H4 (cell line): ENCODE measurements around the gene AMN. TPM values are rescaled to one million over a fixed set of nuclear protein-coding genes. Genes with fewer than 3 reads are reported as not detected.

ENCODE experiments used
- DNase-seq: peaks from one replicate; pipeline ENCODE4 v3.0.0-alpha.2; 2015; ENCODE audit warnings: low spot score
- total RNA-seq: library from RNA; depleted of rRNA; stranded (reverse); fragments of >200 nt; shearing (Covaris generic); gene quantifications from 2 replicates; pipeline ENCODE4 v1.2.3, GENCODE V29; 2014

AMN gene
- total RNA-seq, 1 experiment from 2014 or later, result not detected

DNA sequence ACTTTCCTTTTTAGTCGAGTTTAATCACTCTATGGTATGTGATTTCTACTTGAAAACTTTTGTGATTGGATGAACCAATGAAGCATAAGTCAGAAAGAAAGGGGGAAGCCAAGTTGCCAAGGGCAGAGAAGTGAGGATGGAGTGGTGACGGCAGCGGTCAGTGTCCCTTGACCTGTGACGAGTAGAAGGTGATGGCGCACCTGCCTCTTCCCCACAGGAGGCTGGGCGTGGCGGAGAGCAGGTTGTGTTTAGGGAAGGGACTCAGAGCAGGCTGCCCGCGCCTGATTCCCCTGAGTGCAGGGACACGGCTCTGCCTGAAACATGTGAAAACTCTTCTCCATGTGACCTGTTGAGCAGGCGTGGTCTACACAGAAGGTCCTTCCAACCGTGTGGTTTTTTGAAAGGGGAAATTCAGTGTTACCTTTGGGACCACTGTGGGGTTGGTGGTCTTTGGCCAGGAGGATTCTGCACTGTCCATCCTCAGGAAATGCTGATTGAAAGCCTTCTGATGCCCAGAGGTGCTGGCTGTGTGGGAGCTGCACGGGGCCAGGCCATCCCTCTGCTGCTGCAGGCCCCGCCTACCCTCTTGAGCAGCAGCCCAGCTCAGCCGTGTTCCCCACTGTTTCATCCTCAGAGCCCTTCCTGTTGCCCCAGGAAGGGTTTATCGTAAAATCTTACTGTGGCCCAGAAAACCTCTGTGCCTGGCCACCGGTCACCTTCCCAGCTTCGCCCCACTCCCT, 23.5 kb upstream of the AMN start:
- DNase-seq, result no peak

DNA sequence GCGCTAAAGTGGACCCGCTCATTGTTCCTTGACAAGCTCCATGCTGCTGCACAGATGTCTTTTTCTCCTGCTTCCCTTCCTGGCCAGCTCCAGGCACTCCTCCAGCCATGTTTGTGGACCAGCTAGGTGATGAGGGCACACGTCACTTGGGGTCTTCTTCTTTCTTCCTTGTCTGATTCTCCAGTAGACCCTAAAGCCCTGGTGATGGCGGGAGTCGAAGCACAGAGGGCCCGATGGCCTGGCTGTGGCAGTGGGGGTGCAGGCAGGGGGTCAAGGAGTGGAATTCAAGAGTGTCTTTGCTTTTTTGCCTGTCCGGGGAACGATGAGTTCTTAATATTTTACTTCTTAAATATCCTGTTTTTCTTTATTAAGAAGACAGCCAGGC, 23.0 kb upstream of the AMN start:
- no peak for DNase-seq

DNA sequence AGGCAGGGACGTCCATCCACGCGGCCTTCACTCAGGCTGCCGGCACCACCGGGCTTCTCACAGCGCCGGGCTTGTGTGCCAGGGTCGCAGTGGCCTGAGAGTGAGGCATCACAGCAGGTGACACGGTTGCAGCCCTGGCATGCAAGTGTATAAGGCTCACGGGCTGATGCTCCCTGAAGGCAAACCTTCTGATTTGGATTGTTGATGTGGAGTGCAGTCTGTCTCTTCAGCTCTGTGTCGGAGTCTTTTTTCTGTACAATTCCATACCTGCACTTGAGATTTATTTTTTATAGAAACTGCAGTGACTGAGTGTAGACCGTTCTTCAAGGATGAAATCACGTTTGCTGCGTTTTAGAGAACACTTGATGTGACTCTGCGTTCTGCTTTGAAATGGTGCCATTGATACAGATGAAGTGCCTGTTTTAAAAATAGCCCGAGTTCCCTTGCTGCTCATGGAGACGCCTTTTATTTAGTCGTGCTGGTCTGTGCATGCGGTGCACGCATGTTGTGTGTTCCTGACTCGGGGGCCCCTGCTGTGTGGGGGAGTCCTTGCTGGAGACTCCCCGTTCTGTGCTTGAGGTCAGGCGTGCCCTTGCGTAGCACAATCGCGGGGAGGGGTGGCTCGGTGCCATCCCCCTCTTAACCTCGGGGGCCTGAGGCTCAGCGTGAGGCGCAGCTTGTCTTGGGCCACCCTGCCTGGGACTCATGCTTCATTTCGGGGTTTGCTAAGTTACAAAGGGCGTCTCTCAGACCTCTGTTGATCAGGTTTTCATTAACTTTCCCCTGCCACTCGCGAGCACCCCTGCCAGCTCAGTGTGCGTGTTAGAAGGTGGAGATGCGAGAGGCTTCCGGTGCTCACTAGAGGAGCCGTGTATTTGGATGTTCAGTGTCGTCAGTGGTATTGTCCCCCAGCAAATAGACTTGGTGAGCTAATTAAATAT, 21.6 kb upstream of the AMN start:
- no peak for DNase-seq

DNA sequence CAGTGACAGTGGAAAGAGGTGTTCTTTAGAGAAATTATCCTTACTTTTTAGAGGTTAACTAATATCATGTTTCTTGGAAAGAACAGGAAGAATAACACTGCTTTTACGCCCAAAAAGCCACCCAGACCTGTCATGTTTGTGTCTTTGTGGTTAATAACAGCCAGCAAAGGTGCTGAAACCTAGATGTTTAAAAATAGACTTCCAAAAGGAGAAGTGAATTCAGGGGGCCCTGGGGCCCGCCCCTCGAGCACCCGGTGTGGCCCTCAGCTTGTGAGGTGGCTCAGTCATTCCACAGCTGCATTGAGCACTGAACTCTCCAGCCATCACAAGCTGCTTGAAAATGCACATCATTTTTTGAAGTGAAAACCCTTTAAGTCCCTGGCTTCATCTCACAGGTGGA, 20.8 kb upstream of the AMN start:
- no peak for DNase-seq

DNA sequence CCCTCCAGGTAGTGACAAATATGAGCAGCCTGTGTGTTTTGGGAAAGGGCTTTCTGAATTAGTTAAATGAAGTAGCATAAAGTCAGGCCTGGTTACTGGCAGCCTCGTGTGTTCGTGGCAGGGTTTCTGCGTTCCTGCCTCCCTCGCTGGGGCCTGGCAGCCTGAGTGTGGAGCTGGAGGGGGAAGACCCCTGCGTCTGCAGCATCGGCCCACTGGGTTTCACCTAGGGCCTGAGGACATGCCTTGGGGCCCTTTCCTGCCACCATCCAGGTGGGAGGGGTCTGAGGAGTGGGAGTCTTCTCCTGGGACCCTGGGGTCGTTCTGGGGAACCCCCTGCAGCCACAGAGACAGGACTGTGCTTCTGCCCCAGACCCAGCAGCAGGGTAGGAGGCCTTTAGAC, 20.4 kb upstream of the AMN start:
- DNase-seq, result no peak

DNA sequence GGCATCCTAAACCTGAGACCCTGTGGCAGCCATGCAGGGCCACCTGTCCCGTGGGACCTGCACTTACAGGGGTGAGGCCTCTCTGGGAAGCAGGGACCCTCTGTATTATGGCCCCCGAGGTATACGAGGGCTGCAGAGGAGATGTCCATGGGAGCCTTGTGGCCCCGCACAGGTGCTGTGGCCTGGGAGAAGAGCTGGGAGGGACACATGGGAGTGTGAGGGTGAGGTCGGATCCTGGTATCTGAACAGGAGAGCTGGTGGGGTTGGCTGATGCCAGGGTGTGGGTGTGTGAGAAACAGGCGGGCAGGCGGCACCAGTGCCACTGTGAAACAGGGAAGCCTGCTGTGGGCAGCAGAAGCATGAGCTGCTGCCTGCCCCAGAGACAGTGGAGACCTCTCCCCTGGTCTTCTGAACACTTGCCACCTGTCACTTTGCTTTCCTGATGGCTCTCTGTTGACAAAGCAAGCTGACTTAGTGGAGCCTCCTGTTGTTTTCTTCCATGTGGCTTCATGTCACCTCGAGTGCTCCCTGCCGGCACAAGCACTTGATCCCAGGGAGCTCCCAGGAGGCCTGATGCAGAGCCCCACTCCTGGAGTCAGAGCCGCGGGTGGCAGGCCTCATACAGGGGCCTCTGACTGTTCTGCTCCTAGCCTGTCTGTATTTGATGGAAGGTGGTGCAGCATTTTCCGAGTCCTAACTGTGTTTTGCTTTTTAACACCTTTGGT, 19.8 kb upstream of the AMN start:
- no peak for DNase-seq

DNA sequence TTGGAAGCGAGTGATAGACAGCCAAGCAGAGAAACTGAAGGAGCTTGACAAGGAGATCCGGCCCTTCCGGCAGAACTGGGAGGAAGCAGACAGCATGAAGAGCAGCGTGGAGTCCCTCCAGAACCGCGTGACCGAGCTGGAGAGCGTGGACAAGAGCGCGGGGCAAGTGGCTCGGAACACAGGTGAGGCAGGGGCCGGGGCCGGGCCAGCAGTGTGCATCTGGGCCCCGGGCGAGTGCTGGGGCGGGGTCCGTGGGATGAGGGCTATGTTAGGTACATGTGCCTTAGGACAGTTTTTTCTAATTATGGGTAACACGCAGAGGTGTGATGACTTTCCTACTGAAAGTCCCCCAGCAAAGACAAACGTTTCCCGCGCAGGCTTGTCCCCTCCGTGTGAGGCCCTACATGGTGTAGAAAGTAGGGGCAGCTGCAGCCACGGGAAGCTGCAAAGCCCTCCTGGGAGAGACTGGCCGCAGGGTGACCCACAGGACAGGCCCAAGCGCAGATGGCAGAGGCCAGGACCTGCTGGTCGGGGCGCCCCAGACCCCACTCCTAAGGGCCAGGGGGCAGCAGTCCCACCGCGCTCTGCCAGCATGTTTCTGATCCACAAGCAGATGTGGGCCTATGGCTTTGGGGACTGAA, 19.1 kb upstream of the AMN start:
- no peak for DNase-seq

DNA sequence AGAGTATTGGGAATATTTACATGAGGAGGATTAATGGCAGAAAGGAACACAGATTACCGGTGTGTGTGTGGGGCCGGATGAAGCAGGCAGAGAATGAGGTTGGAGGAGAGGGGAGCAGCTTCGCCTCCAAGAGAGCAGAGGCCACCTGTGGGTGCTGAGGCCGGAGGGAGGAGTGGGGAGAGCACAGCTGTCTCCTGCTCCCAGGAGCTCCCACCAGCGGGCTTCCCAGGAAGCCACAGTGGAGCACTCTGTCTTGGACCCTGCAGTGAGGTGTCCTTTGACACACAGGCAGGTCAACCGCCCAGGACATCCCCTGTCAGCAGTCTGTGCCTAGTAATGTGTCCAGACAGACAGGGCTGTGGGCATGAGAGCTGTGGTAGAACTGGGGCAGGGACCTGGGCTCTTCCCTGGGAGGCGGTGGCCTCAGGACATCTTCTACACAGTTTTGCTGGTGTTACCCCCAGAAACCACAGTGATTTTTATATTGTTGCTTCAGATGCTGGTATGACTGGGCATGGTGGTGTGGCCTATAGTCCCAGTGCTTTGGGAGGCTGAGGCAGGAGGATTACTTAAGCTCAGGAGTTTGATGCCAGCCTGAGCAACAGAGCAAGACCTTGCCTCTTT, 18.5 kb upstream of the AMN start:
- no peak for DNase-seq

DNA sequence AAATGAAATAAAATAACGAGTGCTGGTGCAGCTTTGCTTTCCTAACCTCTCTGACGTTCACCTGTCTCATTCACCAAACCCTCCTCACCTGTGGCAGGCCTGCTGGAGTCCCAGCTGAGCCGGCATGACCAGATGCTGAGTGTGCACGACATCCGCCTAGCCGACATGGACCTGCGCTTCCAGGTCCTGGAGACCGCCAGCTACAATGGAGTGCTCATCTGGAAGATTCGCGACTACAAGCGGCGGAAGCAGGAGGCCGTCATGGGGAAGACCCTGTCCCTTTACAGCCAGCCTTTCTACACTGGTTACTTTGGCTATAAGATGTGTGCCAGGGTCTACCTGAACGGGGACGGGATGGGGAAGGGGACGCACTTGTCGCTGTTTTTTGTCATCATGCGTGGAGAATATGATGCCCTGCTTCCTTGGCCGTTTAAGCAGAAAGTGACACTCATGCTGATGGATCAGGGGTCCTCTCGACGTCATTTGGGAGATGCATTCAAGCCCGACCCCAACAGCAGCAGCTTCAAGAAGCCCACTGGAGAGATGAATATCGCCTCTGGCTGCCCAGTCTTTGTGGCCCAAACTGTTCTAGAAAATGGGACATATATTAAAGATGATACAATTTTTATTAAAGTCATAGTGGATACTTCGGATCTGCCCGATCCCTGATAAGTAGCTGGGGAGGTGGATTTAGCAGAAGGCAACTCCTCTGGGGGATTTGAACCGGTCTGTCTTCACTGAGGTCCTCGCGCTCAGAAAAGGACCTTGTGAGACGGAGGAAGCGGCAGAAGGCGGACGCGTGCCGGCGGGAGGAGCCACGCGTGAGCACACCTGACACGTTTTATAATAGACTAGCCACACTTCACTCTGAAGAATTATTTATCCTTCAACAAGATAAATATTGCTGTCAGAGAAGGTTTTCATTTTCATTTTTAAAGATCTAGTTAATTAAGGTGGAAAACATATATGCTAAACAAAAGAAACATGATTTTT, 17.1 kb upstream of the AMN start:
- DNase-seq, result no peak

DNA sequence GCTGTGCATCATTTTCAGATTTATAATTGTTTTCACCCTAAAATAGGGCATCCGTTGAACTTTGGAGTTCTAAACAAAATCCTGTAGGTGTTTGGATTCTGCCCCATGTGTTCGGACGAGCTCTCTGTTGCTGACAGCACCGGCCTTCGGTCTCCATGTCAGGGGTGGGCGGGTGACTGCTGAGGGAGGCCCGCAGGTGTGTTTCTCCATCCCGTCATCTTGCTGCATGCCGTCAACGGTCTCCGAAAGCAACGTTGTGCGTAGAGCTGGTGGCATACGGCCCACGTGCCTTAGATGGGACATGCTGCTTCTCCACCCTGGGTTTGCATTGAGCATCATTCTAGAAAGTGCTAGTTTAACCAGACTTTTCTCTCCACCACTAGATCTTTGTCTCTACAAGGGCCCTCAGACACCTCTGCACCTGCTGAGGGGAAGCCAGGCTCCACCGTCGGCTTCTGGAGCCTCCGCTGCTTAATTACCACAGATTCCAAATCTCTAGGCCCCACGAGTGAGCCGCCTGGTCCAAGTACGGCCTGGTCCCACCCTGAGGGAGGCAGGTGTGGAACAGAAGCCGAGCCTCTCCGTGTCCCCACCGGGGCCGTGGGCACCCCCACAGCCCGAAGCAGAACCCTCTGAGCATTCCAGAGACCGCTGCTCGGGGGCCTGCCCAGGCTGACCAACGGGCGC, 15.7 kb upstream of the AMN start:
- DNase-seq, result no peak

DNA sequence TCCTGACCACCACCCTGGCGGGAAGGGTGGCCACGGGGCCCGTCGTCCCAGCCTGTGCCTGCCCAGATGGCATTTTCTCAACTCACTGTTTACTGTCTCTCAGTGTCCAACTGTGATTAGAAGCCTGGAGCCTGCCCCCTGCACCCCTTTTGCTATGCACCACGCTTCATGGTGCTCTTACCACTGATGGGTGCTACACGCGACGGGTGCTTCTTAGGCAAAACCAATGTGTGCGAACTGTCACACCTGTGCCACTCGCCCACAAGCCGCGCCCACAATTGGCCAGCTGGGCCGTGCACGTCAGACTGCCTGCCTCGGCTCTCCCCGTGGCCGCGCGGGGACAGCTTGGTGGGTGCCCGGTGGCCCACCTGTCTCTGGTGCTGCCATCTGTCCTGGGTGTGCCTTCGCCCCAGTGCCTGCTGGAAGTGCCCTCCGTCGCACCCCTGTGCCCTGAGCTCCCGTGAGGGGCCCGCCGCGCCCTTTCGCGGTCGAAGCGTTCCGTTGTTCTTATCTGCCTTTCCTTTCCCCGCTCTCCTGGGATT, 15.1 kb upstream of the AMN start:
- DNase-seq, result no peak

DNA sequence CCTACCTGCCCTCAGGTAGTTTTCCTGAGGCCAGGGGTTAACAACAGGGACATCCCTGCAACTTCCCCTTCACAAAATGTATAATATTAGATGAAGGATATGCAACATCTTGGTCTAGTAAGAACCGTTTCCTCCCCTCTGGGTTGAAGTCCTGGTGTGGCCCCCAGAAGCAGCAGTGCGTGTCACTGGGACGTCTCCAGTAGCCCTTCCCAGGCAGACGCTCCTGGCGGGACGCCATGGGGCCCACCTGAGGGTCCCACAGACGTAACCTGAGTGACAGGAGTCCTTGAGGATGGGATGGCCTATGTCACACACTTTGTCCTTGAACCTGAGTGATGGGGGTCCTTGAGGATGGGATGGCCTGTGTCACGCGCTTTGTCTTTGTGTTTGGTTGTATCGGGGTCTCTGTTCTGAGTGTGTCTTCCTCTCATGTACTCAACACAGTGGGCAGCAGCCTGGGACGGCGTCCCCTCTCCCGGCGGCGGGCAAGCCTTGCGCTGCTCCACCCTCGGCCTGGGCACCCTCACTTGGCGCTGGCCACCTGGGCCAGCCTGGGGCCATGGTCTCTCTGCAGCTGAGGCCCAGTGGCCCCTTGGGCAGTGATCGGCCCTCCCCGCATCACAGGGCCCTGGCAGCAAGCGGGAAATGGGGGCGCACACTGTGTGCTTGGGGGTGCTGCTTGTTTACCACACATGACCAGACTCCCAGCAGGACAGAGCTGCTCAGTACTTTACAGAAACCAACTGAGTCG, 14.3 kb upstream of the AMN start:
- DNase-seq, result no peak

DNA sequence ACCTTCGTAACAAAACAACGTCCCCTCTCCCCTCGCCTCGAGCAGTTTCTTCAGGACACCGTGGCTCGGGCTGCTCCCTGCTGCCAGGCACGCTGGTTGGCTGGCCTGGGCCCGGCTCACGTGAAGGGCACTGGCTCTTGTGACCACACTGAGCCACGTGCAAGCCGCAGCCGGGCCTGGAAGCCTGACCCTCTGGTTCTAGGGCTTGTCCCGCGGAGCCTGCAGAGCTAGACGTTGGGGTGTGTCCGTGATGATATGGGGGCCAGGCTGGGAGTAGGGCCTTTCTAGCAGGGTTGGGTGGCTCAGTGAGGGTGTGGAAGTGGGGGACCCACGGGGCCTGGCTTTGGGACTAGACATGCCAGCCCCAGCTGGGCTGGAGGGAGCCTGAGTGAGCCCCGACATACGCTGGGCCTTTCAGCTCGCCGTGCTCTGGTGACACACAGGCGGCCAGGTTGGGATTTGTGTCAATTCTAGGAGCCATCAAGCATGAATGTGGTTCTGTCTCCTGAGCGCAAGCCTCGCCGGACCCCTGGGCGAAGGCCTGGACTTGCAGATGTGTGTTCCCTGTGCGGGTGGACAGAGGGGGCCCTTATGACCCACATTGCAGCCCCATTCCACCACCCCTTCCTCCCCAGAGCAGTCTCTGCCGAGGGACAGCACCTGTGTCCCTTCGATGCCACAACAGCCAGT, 13.6 kb upstream of the AMN start:
- DNase-seq, result no peak

DNA sequence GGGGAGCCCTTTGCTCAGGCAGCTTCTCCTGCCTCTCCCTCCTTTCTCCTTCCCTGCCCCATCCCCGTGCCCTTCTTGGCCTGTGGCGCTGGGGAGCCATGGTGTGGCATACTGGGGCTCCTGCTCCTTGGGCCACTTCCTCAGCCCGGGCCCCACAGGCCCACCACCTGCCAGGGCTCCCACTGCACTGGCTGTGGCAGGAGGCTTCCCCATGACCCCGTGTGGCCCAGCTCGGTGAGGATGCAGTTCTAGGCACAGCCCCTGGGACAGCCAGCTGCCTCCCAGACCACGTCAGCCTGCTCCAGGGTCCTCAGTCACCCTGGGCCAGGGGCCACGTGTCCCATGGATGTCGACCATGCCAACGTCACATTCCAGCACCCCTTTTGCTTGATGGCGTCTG, 13.0 kb upstream of the AMN start:
- no peak for DNase-seq

DNA sequence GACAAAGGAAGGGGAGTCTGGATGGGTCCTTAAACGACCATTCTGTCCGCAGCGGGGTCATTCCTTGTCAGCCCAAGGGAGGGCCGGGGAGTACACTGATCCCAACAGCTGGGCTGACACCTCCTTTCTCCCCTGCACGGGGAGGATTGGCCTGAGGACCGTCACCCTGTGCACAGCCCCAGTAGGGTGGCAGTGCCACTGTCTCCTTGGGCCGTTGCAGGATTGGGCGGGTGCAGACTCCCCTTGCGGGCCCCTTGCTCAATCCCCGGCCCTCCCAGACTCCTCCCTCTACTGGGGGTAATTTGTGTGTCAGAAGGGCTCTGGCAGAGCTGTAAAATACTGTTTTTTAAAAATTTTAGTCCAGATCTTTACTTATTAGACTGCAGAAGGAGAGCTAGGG, 12.6 kb upstream of the AMN start:
- no peak for DNase-seq

DNA sequence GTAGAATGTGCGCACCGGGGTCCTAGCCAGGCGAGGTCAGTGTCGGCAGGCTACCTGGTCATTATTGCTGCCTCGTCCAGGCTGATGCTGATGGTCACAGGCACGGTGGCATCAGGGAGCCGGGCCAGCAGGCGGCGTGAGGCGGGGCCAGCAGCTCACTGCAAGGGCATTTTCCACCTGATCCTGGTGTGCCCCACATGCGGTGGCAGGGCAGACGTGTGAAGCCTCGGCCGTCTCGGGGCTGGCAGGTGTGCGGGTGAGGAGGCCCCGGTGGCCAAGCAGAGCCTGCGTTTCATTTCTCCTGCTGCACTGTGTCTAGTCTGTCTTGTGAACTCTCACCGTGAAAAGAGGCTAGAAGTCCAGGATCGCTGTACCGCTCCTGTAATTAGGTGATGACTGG, 12.0 kb upstream of the AMN start:
- no peak for DNase-seq

DNA sequence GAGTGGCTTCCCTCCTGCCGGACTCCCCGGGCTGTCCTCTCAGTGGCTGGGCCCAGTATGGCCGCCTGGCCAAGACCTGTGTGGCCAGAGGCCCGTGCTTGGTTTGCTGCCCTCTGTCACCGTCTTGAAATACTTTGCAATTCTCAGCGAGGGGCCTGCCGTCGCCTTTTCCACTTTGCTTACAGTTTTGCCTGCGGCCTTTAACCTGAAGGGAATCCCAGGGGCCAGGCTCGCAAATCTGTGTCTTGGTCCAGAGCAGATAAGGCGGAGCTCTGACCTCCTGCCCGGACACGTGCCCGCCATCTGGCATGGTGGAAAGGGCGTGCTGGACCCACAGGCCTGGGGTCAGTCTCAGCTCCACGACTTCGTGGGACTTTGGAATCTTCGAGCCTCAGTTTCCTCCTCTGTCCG, 10.9 kb upstream of the AMN start:
- no peak for DNase-seq
